ENCODE measurements around the gene INF2.

DNA sequence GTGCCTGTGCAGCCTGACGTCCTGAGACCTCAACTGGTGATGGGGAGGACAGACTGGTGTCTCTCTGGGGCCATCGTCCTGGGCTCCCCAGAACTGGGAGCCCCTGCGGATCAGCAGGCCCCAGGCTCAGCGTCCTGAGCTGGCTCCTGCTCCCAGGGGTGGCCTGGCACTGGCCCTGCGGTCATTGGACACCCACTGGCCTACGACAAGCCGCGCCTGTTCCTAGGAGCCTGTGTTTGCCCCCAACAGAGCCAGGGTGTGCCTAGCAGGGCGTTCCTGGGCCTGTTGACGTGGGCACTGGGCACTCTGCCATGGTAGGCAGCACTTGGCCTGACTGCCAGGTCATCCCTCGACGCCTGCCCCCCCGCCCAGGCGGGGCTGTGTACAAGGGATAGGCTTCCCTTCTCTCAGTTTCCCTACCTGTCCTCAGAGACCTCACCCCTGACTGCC lies 43.0 kb downstream of the INF2 start:
- TF ChIP-seq, protein P1, sequence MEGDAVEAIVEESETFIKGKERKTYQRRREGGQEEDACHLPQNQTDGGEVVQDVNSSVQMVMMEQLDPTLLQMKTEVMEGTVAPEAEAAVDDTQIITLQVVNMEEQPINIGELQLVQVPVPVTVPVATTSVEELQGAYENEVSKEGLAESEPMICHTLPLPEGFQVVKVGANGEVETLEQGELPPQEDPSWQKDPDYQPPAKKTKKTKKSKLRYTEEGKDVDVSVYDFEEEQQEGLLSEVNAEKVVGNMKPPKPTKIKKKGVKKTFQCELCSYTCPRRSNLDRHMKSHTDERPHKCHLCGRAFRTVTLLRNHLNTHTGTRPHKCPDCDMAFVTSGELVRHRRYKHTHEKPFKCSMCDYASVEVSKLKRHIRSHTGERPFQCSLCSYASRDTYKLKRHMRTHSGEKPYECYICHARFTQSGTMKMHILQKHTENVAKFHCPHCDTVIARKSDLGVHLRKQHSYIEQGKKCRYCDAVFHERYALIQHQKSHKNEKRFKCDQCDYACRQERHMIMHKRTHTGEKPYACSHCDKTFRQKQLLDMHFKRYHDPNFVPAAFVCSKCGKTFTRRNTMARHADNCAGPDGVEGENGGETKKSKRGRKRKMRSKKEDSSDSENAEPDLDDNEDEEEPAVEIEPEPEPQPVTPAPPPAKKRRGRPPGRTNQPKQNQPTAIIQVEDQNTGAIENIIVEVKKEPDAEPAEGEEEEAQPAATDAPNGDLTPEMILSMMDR (IDR thresholded peaks at IDR 0.05; ENCODE audit: insufficient read depth, low read length) = no peak
- TF ChIP-seq POLR2AphosphoS5 (IDR thresholded peaks at IDR 0.05; ENCODE audit: low read depth) (no peak), SPI1 (IDR thresholded peaks at IDR 0.05; ENCODE audit: borderline replicate concordance, low read depth) (no peak), GABPA (IDR thresholded peaks at IDR 0.05; ENCODE audit: low read depth) (no peak)
- TF ChIP-seq, protein P2, sequence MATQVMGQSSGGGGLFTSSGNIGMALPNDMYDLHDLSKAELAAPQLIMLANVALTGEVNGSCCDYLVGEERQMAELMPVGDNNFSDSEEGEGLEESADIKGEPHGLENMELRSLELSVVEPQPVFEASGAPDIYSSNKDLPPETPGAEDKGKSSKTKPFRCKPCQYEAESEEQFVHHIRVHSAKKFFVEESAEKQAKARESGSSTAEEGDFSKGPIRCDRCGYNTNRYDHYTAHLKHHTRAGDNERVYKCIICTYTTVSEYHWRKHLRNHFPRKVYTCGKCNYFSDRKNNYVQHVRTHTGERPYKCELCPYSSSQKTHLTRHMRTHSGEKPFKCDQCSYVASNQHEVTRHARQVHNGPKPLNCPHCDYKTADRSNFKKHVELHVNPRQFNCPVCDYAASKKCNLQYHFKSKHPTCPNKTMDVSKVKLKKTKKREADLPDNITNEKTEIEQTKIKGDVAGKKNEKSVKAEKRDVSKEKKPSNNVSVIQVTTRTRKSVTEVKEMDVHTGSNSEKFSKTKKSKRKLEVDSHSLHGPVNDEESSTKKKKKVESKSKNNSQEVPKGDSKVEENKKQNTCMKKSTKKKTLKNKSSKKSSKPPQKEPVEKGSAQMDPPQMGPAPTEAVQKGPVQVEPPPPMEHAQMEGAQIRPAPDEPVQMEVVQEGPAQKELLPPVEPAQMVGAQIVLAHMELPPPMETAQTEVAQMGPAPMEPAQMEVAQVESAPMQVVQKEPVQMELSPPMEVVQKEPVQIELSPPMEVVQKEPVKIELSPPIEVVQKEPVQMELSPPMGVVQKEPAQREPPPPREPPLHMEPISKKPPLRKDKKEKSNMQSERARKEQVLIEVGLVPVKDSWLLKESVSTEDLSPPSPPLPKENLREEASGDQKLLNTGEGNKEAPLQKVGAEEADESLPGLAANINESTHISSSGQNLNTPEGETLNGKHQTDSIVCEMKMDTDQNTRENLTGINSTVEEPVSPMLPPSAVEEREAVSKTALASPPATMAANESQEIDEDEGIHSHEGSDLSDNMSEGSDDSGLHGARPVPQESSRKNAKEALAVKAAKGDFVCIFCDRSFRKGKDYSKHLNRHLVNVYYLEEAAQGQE (IDR thresholded peaks at IDR 0.05; ENCODE audit: insufficient replicate concordance, low read depth) = no peak
